KMS-11 (cell line): Measurements from ENCODE around the gene NYNRIN.

ENCODE experiments used
- H2AFZ ChIP-seq: fragments of 200-600 bp; sonication (generic); 2 replicates; pipeline ENCODE4 v1.6.1; 2016; ENCODE audit warnings: antibody characterized with exemption, mixed run types, low read depth
- H3K27ac ChIP-seq: fragments of 200-600 bp; sonication (generic); 2 replicates; pipeline ENCODE4 v1.6.1; 2016; ENCODE audit warnings: mild to moderate bottlenecking, mixed run types
- H3K27me3 ChIP-seq: fragments of 200-600 bp; sonication (generic); 2 replicates; pipeline ENCODE4 v1.6.1; 2017; ENCODE audit warnings: mild to moderate bottlenecking, low read depth, mixed run types, moderate library complexity; ENCODE audit not compliant: insufficient read depth
- H3K36me3 ChIP-seq: fragments of 200-600 bp; sonication (generic); 2 replicates; pipeline ENCODE4 v1.6.1; 2017; ENCODE audit warnings: mild to moderate bottlenecking, mixed run types; ENCODE audit not compliant: insufficient read depth
- H3K4me1 ChIP-seq: fragments of 200-600 bp; sonication (generic); 2 replicates; pipeline ENCODE4 v1.6.1; 2016; ENCODE audit warnings: mild to moderate bottlenecking, low read depth, mixed run types; ENCODE audit not compliant: poor library complexity, severe bottlenecking
- H3K4me2 ChIP-seq: fragments of 200-600 bp; sonication (generic); 2 replicates; pipeline ENCODE4 v1.7.0; 2016; ENCODE audit warnings: mild to moderate bottlenecking, mixed run types
- H3K4me3 ChIP-seq: fragments of 200-600 bp; sonication (generic); IDR thresholded peaks from 2 replicates; pipeline ENCODE4 v1.6.1; 2017; ENCODE audit warnings: low read depth, low read length, mixed read lengths; ENCODE audit not compliant: insufficient read depth
- H3K79me2 ChIP-seq: fragments of 200-600 bp; sonication (generic); 2 replicates; pipeline ENCODE4 v1.6.1; 2016; ENCODE audit warnings: low read depth, mixed run types; ENCODE audit not compliant: insufficient read depth
- H3K9ac ChIP-seq: fragments of 200-600 bp; sonication (generic); 2 replicates; pipeline ENCODE4 v1.6.1; 2016; ENCODE audit warnings: mild to moderate bottlenecking, mixed run types
- H4K20me1 ChIP-seq: fragments of 200-600 bp; sonication (generic); 2 replicates; pipeline ENCODE4 v1.6.1; 2016; ENCODE audit warnings: mild to moderate bottlenecking, mixed run types; ENCODE audit not compliant: insufficient read depth
- TF ChIP-seq, protein P1 (sequence below): fragments of 200-600 bp; sonication (generic); conservative IDR thresholded peaks from 2 replicates; pipeline ENCODE4 v1.6.1; 2017; ENCODE audit warnings: low read depth, mild to moderate bottlenecking, antibody characterized with exemption, low read length, moderate library complexity, mixed read lengths

The NYNRIN gene

DNA sequence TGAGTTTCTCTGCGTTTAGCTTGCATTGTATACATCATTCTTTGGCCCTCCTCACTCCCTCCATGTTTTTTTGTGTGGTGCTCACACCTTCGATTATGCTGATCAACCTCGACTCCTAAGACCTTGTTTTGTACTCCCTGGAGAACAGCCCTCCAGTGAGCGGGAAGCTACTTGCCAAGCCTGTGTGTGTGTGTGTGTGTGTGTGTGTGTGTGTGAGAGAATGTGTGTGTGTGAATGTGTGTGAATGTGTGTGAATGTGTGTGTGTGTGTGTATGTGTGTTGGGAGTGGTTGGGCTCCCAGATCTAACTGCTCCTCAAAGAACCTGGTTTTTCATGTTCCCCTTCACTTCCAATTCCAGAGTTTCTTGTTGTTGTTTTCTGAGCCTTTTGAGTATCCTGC, 6.0 kb downstream of the NYNRIN start:
- Histone ChIP-seq H3K4me2 (no peak overlapping the region), H2AFZ (no peak overlapping the region), H3K27me3 (no peaks in the 10 kb centered on the region), H4K20me1 (no peaks in the 10 kb centered on the region), H3K4me3 (no peak overlapping the region), H3K4me1 (no peaks in the 10 kb centered on the region), H3K9ac (no peak overlapping the region), H3K36me3 (no peaks in the 10 kb centered on the region), H3K27ac (no peak overlapping the region), H3K79me2 (no peaks in the 10 kb centered on the region)
- TF ChIP-seq, protein P1, sequence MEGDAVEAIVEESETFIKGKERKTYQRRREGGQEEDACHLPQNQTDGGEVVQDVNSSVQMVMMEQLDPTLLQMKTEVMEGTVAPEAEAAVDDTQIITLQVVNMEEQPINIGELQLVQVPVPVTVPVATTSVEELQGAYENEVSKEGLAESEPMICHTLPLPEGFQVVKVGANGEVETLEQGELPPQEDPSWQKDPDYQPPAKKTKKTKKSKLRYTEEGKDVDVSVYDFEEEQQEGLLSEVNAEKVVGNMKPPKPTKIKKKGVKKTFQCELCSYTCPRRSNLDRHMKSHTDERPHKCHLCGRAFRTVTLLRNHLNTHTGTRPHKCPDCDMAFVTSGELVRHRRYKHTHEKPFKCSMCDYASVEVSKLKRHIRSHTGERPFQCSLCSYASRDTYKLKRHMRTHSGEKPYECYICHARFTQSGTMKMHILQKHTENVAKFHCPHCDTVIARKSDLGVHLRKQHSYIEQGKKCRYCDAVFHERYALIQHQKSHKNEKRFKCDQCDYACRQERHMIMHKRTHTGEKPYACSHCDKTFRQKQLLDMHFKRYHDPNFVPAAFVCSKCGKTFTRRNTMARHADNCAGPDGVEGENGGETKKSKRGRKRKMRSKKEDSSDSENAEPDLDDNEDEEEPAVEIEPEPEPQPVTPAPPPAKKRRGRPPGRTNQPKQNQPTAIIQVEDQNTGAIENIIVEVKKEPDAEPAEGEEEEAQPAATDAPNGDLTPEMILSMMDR = no peak

DNA sequence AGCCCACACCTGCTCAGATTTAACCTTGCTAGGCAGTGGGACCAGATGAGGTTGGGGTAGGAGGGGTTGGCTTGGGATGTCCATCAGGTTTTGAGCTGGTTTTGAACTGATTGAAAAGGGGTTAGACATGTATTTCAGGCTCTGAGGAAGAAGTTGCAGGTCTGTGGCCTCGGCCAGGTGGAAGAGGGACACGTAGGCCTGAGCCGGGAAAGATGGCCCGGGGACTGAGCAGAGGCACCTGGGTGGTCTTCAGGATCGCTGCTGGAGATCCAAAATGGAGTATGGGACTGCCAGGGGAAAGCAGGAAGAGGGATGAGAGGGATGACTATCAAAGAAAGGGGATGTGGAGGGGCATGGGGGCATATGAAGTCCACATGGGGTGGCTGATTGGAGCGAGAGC, 7.6 kb downstream of the NYNRIN start:
- Histone ChIP-seq H4K20me1 (no peaks in the 10 kb centered on the region), H3K27me3 (no peaks in the 10 kb centered on the region), H3K4me3 (no peak overlapping the region), H3K79me2 (no peaks in the 10 kb centered on the region), H3K9ac (no peak overlapping the region), H3K27ac (no peak overlapping the region), H2AFZ (no peak overlapping the region), H3K4me2 (no peak overlapping the region), H3K36me3 (no peaks in the 10 kb centered on the region), H3K4me1 (no peaks in the 10 kb centered on the region)
- TF ChIP-seq, protein P1 = no peak

DNA sequence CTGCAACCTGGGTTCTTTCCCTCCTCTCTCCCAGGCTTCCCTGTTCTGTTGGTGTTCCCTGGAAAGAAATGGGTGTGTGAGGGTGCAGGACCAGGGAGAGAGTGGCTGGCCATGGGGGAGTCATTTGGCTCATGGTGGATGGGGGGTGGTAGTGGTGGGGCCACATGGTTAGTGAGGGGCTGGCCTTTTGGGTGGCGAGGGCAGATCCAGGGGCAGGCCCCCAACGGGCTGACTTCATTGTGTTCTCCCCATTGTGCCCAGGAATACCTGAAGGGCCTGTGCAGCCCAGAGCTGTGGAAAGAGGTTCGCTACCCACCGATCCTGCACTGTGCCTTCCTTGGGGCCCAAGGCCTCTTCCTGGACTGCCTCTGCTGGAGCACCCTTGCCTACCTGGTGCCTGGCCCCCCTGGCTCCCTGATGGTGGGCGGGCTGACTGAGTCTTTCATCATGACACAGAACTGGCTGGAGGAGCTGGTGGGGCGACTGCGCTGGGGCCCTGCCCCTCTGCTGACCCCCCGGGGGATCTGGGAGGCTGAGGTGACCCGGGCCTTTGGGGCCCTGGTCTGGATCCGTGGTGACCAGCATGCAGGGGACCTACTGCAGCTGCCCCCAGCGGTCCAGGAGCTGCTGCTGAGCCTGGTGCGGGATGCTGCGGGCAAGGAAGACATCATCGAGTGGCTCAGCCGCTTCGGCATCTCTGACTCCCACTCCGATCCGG, 9.0 kb downstream of the NYNRIN start:
- Histone ChIP-seq H4K20me1 (no peaks in the 10 kb centered on the region), H3K79me2 (no peaks in the 10 kb centered on the region), H3K4me2 (no peak overlapping the region), H3K9ac (no peak overlapping the region), H3K27ac (no peak overlapping the region), H3K36me3 (no peaks in the 10 kb centered on the region), H2AFZ (no peak overlapping the region), H3K4me1 (no peaks in the 10 kb centered on the region), H3K4me3 (no peak overlapping the region), H3K27me3 (no peaks in the 10 kb centered on the region)
- TF ChIP-seq, protein P1 = no peak

DNA sequence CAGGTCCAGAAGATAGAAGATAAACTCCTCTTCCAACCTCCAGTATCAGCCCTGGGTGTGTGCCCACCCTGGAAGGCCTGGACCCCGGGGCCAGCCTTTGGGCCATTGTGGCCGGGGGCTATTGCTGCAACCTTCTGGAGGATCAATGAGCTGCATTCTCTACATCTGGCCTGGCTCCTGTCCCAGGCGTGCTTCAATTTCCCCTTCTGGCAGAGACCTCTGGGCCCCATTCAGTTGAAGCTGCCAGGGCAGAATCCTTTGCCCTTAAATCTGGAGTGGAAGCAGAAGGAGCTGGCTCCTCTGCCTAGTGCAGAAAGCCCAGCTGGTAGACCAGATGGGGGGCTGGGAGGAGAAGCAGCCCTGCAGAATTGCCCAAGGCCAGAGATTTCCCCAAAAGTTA, 10.0 kb downstream of the NYNRIN start:
- Histone ChIP-seq H4K20me1 (no peaks in the 10 kb centered on the region), H3K4me1 (no peaks in the 10 kb centered on the region), H3K4me2 (no peak overlapping the region), H3K9ac (no peak overlapping the region), H3K36me3 (no peaks in the 10 kb centered on the region), H3K79me2 (no peaks in the 10 kb centered on the region), H3K4me3 (no peak overlapping the region), H2AFZ (no peak overlapping the region), H3K27me3 (no peaks in the 10 kb centered on the region), H3K27ac (no peak overlapping the region)
- TF ChIP-seq, protein P1 = no peak
